Measurements from ENCODE around the gene OR14I1.

The OR14I1 gene

GRCh38 chr1:248702714-248703113 is at the start of gene OR14I1:
Gene OR14I1 (minus strand): TSS chr1:248702766.
- H3K4me3 ChIP-seq: no peak within 1 kb of the TSS

GRCh38 chr1:248751635-248752034 is 49.1 kb upstream of the OR14I1 start:
- Histone ChIP-seq H3K4me3 (no peak overlapping the region), H3K27ac (no peak overlapping the region)

More at GRCh38 chr1:248702714-248703113, at the start of gene OR14I1:
- no peak within 1 kb of the TSS for H3K27ac ChIP-seq

- Histone ChIP-seq H3K27ac (no peak overlapping the region), H3K4me3 (no peak overlapping the region)
These were observed 48.6 kb upstream of the OR14I1 start for GRCh38 chr1:248751142-248751541.

- H3K27ac ChIP-seq: no peak overlapping the region
- H3K4me3 ChIP-seq: no peak overlapping the region
These were observed 47.9 kb upstream of the OR14I1 start for GRCh38 chr1:248750496-248750895.

- H3K4me3 ChIP-seq: no peak overlapping the region
- no peak overlapping the region for H3K27ac ChIP-seq
These were observed 45.6 kb upstream of the OR14I1 start for GRCh38 chr1:248748211-248748610.

- no peak overlapping the region for H3K27ac ChIP-seq
- H3K4me3 ChIP-seq: no peak overlapping the region
These were observed 38.3 kb upstream of the OR14I1 start for GRCh38 chr1:248740876-248741275.

- no peak overlapping the region for H3K4me3 ChIP-seq
- H3K27ac ChIP-seq: no peak overlapping the region
These were observed 37.1 kb upstream of the OR14I1 start for GRCh38 chr1:248739572-248740205.

- no peak overlapping the region for H3K27ac ChIP-seq
- no peak overlapping the region for H3K4me3 ChIP-seq
These were observed 34.9 kb upstream of the OR14I1 start for GRCh38 chr1:248737457-248737856.

GRCh38 chr1:248736977-248737376 is 34.4 kb upstream of the OR14I1 start:
- Histone ChIP-seq H3K4me3 (no peak overlapping the region), H3K27ac (no peak overlapping the region)

GRCh38 chr1:248733566-248733965 is 31.0 kb upstream of the OR14I1 start:
- no peak overlapping the region for H3K4me3 ChIP-seq
- H3K27ac ChIP-seq: no peak overlapping the region

- no peak overlapping the region for H3K27ac ChIP-seq
- peak overlapping the region in 1 of 7 experiments; percentile 18 for H3K4me3 ChIP-seq
These were observed 28.2 kb upstream of the OR14I1 start for GRCh38 chr1:248730507-248731335.

GRCh38 chr1:248714248-248714647 is 11.7 kb upstream of the OR14I1 start:
- Histone ChIP-seq H3K4me3 (no peak overlapping the region), H3K27ac (no peak overlapping the region)

GRCh38 chr1:248710305-248710900 is 7.8 kb upstream of the OR14I1 start:
- no peak overlapping the region for H3K4me3 ChIP-seq
- H3K27ac ChIP-seq: peak overlapping the region in 2 of 21 experiments; percentile 31 to 39

- H3K4me3 ChIP-seq: no peak overlapping the region
- H3K27ac ChIP-seq: no peak overlapping the region
These were observed 2.0 kb upstream of the OR14I1 start for GRCh38 chr1:248704606-248705005.

GRCh38 chr1:248703674-248704073 is 1.1 kb upstream of the OR14I1 start:
- Histone ChIP-seq H3K4me3 (no peak overlapping the region), H3K27ac (no peak overlapping the region)

- Histone ChIP-seq H3K27ac (no peak overlapping the region), H3K4me3 (no peak overlapping the region)
These were observed 3.5 kb downstream of the OR14I1 start for GRCh38 chr1:248699099-248699498.

GRCh38 chr1:248697907-248698306 is 4.7 kb downstream of the OR14I1 start:
- H3K4me3 ChIP-seq: no peak overlapping the region
- no peak overlapping the region for H3K27ac ChIP-seq

GRCh38 chr1:248696774-248697173 is 5.8 kb downstream of the OR14I1 start:
- Histone ChIP-seq H3K27ac (no peak overlapping the region), H3K4me3 (no peak overlapping the region)

- H3K4me3 ChIP-seq: no peak overlapping the region
- no peak overlapping the region for H3K27ac ChIP-seq
These were observed 6.3 kb downstream of the OR14I1 start for GRCh38 chr1:248696261-248696660.

- no peak overlapping the region for H3K4me3 ChIP-seq
- H3K27ac ChIP-seq: no peak overlapping the region
These were observed 7.0 kb downstream of the OR14I1 start for GRCh38 chr1:248695451-248696132.
